GM18508 (cell line): ENCODE measurements around the gene PLD4.
"Not testable (repeated sequence)": the region's sequence is repeated elsewhere in the genome, so short reads cannot be mapped to it uniquely, and the experiment has no call there.

ENCODE experiments used
- ATAC-seq: cut with Tn5 transposase; IDR thresholded peaks from one replicate; pipeline ENCODE4 v1.9.1; 2021; ENCODE audit warnings: moderate number of reproducible peaks; ENCODE audit not compliant: insufficient read depth, unreplicated experiment

Gene PLD4

GRCh38 chr14:104898195-104898558 is 26.5 kb upstream of the PLD4 start:
- no peak for ATAC-seq

- no peak for ATAC-seq
Observed at GRCh38 chr14:104898870-104899510, 25.7 kb upstream of the PLD4 start.

GRCh38 chr14:104899781-104900180 is 24.9 kb upstream of the PLD4 start:
- ATAC-seq, result no peak

DNA sequence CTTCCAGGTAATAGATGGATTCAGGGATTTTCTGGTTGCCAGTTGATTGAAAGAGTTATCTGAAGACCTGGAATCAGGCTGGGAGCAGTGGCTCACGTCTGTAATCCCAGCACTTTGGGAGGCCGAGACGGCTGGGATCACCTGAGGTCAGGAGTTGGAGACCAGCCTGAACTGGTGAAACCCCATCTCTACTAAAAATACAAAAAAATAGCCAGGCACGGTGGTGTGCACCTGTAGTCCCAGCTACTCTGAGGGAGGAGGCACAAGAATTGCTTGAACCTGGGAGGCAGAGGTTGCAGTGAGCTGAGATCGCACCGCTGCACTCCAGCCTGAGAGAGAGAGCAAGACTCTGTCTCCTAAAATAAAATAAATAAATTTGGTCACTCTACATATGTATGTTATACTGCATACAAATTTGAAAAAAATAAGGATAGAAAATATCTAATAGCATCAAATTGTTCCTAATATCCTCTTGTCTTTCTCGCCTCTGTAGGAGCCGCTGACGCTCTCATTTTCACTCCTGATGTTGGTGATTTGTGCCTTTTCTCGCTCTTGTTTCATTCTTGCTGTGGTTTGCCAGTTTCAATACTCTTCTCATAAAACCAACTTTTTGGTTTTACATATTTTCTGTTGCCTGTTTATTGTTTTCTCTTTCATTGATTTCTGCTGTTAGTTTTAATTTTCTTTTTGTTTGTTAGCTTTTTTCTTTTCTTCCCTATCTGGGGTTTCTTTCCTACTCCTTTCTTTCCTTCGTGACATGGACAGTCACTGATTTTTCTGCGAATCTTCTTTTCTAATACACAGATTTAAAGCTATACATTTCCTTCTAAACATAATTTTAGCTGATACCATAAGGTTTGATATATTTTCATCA is 23.8 kb upstream of the PLD4 start:
- ATAC-seq, result no peak

- ATAC-seq, result no peak
Observed at GRCh38 chr14:104903990-104904389, 20.7 kb upstream of the PLD4 start.

DNA sequence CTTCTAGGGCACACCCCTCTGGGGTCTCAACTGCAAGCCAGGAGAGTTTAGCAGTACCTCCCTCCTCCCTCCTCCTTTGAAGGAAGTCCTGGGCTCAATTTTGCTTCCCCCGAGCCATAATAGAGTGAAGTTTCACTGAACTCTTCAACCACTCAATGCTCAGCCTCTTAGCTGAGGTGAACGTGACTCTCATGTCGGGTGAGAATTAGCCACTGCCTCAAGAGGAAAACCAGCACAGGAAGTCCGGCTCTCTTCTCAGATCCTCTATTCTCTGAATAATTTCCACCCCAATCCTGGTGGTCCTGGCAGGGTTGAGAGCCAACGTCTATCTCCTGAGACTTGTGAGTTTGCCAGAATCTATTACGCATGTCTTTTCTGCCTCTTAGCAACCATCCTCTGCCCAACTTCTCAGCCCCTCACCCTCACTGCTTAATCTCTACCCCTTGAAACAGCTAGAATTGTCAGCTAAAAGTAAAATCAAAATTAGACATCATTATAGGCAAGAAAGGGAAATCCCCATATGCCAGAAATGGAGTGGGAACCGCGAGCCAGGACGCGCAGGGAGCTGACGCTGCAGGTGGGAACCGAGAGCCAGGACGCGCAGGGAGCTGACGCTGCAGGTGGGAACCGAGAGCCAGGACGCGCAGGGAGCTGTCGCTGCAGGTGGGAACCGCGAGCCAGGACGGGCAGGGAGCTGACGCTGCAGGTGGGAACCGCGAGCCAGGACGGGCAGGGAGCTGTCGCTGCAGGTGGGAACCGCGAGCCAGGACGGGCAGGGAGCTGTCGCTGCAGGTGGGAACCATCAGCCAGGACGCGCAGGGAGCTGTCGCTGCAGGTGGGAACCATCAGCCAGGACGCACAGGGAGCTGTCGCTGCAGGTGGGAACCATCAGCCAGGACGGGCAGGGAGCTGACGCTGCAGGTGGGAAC is 19.8 kb upstream of the PLD4 start:
- not testable (repeated sequence) for ATAC-seq

DNA sequence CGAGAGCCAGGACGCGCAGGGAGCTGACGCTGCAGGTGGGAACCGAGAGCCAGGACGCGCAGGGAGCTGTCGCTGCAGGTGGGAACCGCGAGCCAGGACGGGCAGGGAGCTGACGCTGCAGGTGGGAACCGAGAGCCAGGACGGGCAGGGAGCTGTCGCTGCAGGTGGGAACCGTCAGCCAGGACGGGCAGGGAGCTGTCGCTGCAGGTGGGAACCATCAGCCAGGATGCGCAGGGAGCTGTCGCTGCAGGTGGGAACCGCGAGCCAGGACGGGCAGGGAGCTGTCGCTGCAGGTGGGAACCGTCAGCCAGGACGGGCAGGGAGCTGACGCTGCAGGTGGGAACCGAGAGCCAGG is 19.1 kb upstream of the PLD4 start:
- ATAC-seq, result not testable (repeated sequence)

- no peak for ATAC-seq
Observed at GRCh38 chr14:104908303-104908702, 16.4 kb upstream of the PLD4 start.

GRCh38 chr14:104912053-104912452 is 12.6 kb upstream of the PLD4 start:
- no peak for ATAC-seq

DNA sequence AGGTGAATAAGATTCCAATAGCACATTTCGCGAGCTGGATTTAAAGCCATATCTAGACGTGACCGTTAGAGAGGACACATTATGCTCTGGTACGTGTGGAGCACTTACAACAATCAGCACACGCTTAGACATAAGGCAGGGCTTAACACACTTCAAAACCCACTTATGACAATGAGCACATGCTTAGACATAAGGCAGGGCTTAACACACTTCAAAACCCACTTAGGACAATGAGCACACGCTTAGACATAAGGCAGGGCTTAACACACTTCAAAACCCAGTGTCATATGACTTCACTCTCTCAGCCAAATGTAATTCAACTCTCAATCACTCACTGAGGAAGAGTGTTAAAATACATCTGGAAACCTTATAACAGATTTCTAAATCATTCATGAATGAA is 11.2 kb upstream of the PLD4 start:
- ATAC-seq, result no peak

DNA sequence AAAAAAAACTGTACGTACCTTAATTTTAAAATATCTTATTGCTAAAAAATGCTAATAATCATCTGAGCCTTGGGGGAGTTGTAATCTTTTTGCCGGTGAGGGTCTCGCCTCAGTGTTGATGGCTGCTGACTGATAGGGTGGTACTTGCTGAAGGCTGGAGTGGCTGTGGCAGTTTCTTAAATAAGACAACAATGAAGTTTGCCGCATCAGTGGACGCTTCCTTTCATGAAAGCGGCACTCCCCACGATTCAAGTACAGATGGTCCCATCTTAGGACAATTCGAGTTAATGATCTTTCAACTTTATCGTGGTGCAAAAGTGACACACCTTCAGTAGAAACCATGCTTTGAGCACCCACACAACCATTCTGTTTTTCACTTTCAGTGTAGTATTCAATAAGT is 7.6 kb upstream of the PLD4 start:
- ATAC-seq, result no peak

GRCh38 chr14:104917993-104918392 is 6.7 kb upstream of the PLD4 start:
- no peak for ATAC-seq

DNA sequence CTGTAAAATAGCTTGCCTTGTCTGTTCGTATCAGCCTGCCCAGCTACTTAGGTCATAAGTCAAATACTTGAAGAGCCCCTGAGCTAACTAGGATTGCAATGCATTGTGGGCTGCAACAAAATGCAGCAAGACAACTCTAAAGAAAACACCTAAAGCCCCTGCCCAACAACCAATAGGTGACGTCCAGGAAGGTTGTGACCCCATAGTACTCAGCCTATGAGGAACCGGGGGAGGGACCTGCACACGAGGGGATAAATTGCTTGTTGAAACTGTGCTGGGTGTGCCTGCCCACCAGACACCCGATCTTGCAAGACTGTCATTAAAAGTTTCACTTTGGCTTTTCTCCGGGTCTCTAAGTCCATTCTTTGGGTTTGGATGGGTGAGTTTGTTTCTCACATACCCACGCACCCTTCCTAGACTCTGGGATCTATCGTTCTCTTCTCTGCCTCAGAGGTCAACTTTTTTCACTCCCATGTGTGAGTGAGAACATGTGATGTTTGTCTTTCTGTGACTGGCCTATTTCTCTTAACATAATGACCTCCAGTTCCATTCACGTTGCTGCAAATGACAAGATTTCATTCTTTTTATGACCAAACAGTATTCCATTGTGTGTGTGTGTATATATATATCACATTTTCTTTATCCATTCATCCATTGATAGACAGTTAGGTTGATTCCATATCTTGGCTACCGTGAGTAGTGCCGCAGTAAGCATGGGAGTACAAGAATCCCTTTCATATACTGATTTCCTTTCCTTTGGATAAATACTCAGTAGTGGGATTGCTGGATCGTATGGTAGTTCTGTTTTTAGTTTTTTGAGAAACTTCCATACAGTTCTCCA is 5.3 kb upstream of the PLD4 start:
- not testable (repeated sequence) for ATAC-seq

- ATAC-seq, result no peak
Observed at GRCh38 chr14:104919993-104920315, 4.7 kb upstream of the PLD4 start.

DNA sequence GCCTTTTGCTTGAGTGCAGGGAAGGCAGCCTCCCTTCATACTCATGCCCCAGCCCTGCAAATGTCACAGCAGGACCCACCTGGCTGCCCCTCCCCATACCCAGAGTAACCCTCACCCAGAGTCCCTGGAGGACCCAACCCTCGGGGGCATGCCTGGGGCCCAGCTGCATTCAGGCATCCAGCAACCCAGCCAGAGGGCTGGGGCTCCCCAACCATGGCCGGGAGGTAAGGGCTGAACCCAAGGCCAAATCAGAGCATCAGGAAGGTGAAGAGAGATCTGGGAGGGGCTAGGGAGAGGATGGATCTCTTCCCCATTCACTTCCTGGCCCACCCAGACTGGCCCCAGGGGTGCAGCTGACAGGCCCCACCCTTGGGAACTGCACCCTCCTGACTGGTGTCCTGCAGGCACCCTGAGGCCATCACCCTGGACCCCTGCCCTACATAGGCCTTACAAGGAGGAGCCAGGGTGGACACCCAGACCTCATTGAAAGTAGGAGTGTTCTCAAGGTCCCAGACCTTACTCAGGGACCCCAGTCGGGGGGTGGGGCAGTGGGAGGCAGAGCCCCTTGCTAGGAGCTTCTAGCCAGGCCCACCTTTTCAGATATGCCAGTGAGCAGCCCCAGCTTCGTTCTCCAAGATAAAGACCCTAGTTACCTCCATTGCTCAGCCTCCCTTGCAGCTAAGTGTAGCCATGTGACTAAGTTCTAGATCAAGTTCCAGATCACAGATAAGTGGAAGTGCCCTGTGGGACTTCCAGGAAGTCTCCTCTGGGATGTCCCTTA is 849 bp upstream of the PLD4 start:
- ATAC-seq, result no peak

- ATAC-seq, result no peak
Observed at GRCh38 chr14:104925214-104925854, 655 bp downstream of the PLD4 start.

- no peak for ATAC-seq
Observed at GRCh38 chr14:104925855-104926609, 1.4 kb downstream of the PLD4 start.
